Smooth muscle cell (in vitro differentiated cells): ENCODE results near the gene TMEM198. TPM values are rescaled to one million over a fixed set of nuclear protein-coding genes. Genes with fewer than 3 reads are reported as not detected.

Experiments used
- DNase-seq: peaks from one replicate; lab custom pipeline; 2025; ENCODE audit not compliant: unreplicated experiment; lab: John Stamatoyannopoulos, UW
- H2AFZ ChIP-seq: fragments of 200-600 bp; sonication (generic); 2 replicates; pipeline ENCODE4 v1.6.0; 2016; ENCODE audit warnings: antibody characterized with exemption, low read depth, mild to moderate bottlenecking
- H3F3A ChIP-seq: fragments of 200-600 bp; sonication (generic); 2 replicates; pipeline ENCODE4 v1.6.0; 2017; ENCODE audit warnings: antibody characterized with exemption, low read depth
- H3K27ac ChIP-seq: fragments of 200-600 bp; sonication (generic); 2 replicates; pipeline ENCODE4 v1.5.1; 2016; ENCODE audit warnings: low read depth, mild to moderate bottlenecking
- H3K27me3 ChIP-seq: fragments of 200-600 bp; sonication (generic); 2 replicates; pipeline ENCODE4 v1.6.1; 2016; ENCODE audit warnings: low read depth, mild to moderate bottlenecking
- H3K36me3 ChIP-seq: fragments of 200-600 bp; sonication (generic); 2 replicates; pipeline ENCODE4 v1.5.1; 2016; ENCODE audit warnings: low read depth
- H3K4me1 ChIP-seq: fragments of 200-600 bp; sonication (generic); 2 replicates; pipeline ENCODE4 v1.5.1; 2016; ENCODE audit warnings: low read depth
- H3K4me2 ChIP-seq: fragments of 200-600 bp; sonication (generic); 2 replicates; pipeline ENCODE4 v1.6.0; 2016; ENCODE audit warnings: mild to moderate bottlenecking
- H3K4me3 ChIP-seq: fragments of 200-600 bp; sonication (generic); 2 replicates; pipeline ENCODE4 v1.5.1; 2016; ENCODE audit warnings: mild to moderate bottlenecking
- H3K79me2 ChIP-seq: fragments of 200-600 bp; sonication (generic); 2 replicates; pipeline ENCODE4 v1.6.0; 2016; ENCODE audit warnings: low read depth, mild to moderate bottlenecking
- H3K9ac ChIP-seq: fragments of 200-600 bp; sonication (generic); 2 replicates; pipeline ENCODE4 v1.6.0; 2016; ENCODE audit warnings: low read depth
- H3K9me3 ChIP-seq: fragments of 200-600 bp; sonication (generic); replicated peaks from 2 replicates; pipeline ENCODE4 v1.5.1; 2016; ENCODE audit warnings: low read depth
- H4K20me1 ChIP-seq: fragments of 200-600 bp; sonication (generic); 2 replicates; pipeline ENCODE4 v1.6.0; 2016; ENCODE audit warnings: low read depth
- WGBS: methylation state at CpG from one replicate; pipeline ENCODE4 v1.1.7; 2016; ENCODE audit warnings: low lambda C conversion rate; 5-methylcytosine and 5-hydroxymethylcytosine counted together
- polyA plus RNA-seq: library from polyadenylated mRNA; unstranded; fragments of >200 nt; fragmentation: Nextera tagmentation; extraction: Ambion mirVana; gene quantifications from 2 replicates; pipeline ENCODE4 v1.2.1, GENCODE V29; 2016
- total RNA-seq: library from RNA; depleted of rRNA; stranded (reverse); fragments of >200 nt; gene quantifications from 2 replicates; pipeline ENCODE4 v1.2.3, GENCODE V29; 2014
- TF ChIP-seq, protein P1 (sequence below): fragments of 200-600 bp; sonication (generic); IDR thresholded peaks from 2 replicates; pipeline ENCODE4 v1.5.1; 2017; ENCODE audit warnings: borderline replicate concordance, mild to moderate bottlenecking, antibody characterized with exemption; ENCODE audit not compliant: insufficient read depth, poor library complexity, severe bottlenecking

TMEM198 gene, protein sequence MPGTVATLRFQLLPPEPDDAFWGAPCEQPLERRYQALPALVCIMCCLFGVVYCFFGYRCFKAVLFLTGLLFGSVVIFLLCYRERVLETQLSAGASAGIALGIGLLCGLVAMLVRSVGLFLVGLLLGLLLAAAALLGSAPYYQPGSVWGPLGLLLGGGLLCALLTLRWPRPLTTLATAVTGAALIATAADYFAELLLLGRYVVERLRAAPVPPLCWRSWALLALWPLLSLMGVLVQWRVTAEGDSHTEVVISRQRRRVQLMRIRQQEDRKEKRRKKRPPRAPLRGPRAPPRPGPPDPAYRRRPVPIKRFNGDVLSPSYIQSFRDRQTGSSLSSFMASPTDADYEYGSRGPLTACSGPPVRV
- 3.3 and 6.9 TPM in 2 replicates for total RNA-seq
- 3.3 and 8.5 TPM in 2 replicates for polyA plus RNA-seq

DNA sequence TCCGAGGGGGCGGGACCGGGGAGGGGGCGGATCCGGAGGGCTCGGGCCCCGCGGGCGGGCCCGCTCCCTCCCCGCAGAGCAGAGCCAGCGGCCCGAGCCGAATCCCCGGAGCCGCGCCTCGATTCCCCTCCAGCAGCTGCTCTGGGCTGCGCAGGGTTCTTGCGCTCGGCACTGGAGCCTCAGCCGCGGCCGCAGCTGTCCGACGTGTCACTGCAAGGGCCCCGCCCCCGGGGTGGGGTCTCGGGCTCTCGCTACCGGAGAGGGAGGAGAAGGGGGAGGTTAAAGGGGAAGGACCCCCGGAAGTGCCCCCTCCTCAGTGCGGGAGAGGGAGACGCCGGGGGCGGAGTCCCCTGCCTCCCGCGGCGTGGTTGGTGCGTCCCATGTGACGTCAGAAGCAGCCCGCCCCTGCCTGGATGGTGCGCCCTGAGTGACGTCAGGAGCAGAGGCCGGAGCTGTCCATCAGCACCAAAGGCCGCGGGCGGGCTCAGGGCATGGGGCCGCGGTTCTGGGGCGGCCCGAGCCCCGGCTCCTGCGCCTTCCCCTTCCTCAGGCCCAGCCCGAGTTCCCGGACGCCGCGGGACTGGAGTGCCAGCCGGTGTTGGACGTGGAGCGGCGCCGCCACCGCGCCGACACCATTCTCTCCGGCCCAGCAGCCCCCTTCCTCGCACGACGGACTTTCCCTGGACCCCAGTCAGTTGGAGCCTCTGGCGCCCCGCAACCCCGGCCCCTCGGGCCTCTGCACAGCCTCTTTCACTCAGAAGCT is at the start of gene TMEM198, which contains the start of gene CHPF:
TSS of gene TMEM198 (plus strand) at position 433 of the 763 bp plus-strand sequence. CDS start 700 bp downstream, outside the sequence.
TSS of gene CHPF (minus strand) at position 214 of the 763 bp plus-strand sequence. CDS start 271 bp downstream, outside the sequence.
- Histone ChIP-seq H3K36me3 (no peaks in the 10 kb centered on the region), H3K4me1 (peaks cover 15% of the 10 kb centered on the region), H2AFZ (peak within 1 kb of the TSS; percentile 53), H3K4me3 (peak within 1 kb of the TSS; percentile 82), H3K9me3 (no peaks in the 10 kb centered on the region), H3K4me2 (peak within 1 kb of the TSS; percentile 97), H3K27ac (peak within 1 kb of the TSS; percentile 50), H3K9ac (peak within 1 kb of the TSS; percentile 69), H3K27me3 (no peaks in the 10 kb centered on the region), H3K79me2 (peaks cover 9% of the 10 kb centered on the region), H3F3A (no peaks in the 10 kb centered on the region), H4K20me1 (peaks cover 41% of the 10 kb centered on the region)
- TF ChIP-seq, protein P1, sequence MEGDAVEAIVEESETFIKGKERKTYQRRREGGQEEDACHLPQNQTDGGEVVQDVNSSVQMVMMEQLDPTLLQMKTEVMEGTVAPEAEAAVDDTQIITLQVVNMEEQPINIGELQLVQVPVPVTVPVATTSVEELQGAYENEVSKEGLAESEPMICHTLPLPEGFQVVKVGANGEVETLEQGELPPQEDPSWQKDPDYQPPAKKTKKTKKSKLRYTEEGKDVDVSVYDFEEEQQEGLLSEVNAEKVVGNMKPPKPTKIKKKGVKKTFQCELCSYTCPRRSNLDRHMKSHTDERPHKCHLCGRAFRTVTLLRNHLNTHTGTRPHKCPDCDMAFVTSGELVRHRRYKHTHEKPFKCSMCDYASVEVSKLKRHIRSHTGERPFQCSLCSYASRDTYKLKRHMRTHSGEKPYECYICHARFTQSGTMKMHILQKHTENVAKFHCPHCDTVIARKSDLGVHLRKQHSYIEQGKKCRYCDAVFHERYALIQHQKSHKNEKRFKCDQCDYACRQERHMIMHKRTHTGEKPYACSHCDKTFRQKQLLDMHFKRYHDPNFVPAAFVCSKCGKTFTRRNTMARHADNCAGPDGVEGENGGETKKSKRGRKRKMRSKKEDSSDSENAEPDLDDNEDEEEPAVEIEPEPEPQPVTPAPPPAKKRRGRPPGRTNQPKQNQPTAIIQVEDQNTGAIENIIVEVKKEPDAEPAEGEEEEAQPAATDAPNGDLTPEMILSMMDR = no peak
- under 1% methylated on average over 50 of the region's 75 CpGs for WGBS
- peak; percentile 94 for DNase-seq

DNA sequence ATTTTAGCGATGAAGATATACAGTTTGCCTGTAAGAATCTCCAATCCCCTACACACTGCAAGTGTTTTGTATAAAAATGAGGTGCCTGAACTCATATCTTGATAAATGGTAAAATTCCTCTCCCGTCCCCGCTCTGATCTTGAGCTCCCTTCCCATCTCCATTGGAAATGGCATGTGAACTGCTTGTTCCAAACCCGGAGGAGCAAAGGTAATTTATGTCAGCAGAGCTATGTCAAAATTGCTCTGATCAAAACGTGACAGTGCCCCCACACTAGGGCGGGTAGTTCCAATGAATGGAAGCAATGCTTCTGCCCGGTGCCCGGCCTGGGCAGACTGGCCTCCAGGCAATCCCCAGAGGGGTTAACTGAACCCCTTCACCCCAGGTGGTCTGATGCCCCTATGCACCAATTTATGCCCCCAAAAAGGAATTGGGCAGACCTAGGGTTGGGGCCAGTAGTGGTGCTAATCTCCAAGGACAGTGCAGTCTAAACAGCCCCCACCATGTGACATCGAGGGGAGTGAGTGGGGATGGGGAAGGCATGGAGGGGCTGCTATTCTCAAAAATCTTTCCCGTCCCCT is 48.8 kb upstream of the TMEM198 start:
- no peak for DNase-seq
- no peak overlapping the region for H3K9ac ChIP-seq
- TF ChIP-seq, protein P1 = no peak
- no peaks in the 10 kb centered on the region for H3F3A ChIP-seq
- H3K27me3 ChIP-seq = peaks cover 20% of the 10 kb centered on the region
- no peaks in the 10 kb centered on the region for H4K20me1 ChIP-seq
- H3K9me3 ChIP-seq = no peaks in the 10 kb centered on the region
- H3K4me3 ChIP-seq = no peak overlapping the region
- no peak overlapping the region for H3K4me2 ChIP-seq
- H2AFZ ChIP-seq = no peak overlapping the region
- no peaks in the 10 kb centered on the region for H3K36me3 ChIP-seq
- no peak overlapping the region for H3K27ac ChIP-seq
- H3K79me2 ChIP-seq = peaks cover 4% of the 10 kb centered on the region
- whole genome bisulfite sequencing = 44% methylated on average over 10 of the region's 10 CpGs
- peaks cover 9% of the 10 kb centered on the region for H3K4me1 ChIP-seq

- no peak overlapping the region for H3K9ac ChIP-seq
- no peak overlapping the region for H3K4me3 ChIP-seq
- no peaks in the 10 kb centered on the region for H3K36me3 ChIP-seq
- peaks cover 20% of the 10 kb centered on the region for H3K27me3 ChIP-seq
- H3K79me2 ChIP-seq = peaks cover 4% of the 10 kb centered on the region
- H3K27ac ChIP-seq = no peak overlapping the region
- TF ChIP-seq, protein P1 = peak; percentile 61
- WGBS = 32% methylated on average over 12 of the region's 14 CpGs
- H3K4me2 ChIP-seq = peak overlapping the region; percentile 42
- H4K20me1 ChIP-seq = no peaks in the 10 kb centered on the region
- peaks cover 13% of the 10 kb centered on the region for H3K4me1 ChIP-seq
- peak; percentile 20 for DNase-seq
- no peaks in the 10 kb centered on the region for H3K9me3 ChIP-seq
- H3F3A ChIP-seq = no peaks in the 10 kb centered on the region
- no peak overlapping the region for H2AFZ ChIP-seq
These were observed 48.2 kb upstream of the TMEM198 start for GRCh38 chr2:219495531-219496122.
